GM23338 (cell line): ENCODE measurements around the gene BLVRA.

ENCODE experiments used
- CREB1 ChIP-seq: fragments of 250-450 bp; sonication (Bioruptor Pico); IDR thresholded peaks from 2 replicates; pipeline ENCODE4 v1.5.0; 2020; ENCODE audit warnings: low read depth, mild to moderate bottlenecking, moderate library complexity
- CTCF ChIP-seq, 2 experiments: fragments of 200-600 bp in 1 of 2; sonication (generic) in 1 of 2; conservative IDR thresholded peaks; 2 replicates each; pipeline versions ENCODE4 v1.5.1 to v1.6.1; 2016 to 2017; ENCODE audit warnings: antibody characterized with exemption in 2 of 2, low read depth in 2 of 2, mild to moderate bottlenecking in 2 of 2, moderate library complexity in 1 of 2
- ETS1 ChIP-seq: IDR thresholded peaks from 2 replicates; pipeline ENCODE4 v1.6.1; 2016; ENCODE audit warnings: antibody characterized with exemption
- EZH2 ChIP-seq: fragments of 200-600 bp; sonication (generic); IDR thresholded peaks from one replicate; pipeline ENCODE4 v1.8.0; 2017; ENCODE audit warnings: antibody characterized with exemption, mild to moderate bottlenecking, low read depth; ENCODE audit not compliant: unreplicated experiment
- EZH2phosphoT487 ChIP-seq: fragments of 200-600 bp; sonication (generic); IDR thresholded peaks from one replicate; pipeline ENCODE4 v1.8.1; 2018; ENCODE audit warnings: antibody characterized with exemption; ENCODE audit not compliant: unreplicated experiment
- NANOG ChIP-seq: IDR thresholded peaks from 2 replicates; pipeline ENCODE4 v1.6.1; 2016; ENCODE audit warnings: antibody characterized with exemption, borderline replicate concordance
- POLR2AphosphoS5 ChIP-seq: IDR thresholded peaks from 2 replicates; pipeline ENCODE4 v1.6.1; 2016; ENCODE audit warnings: antibody characterized with exemption, low read depth
- REST ChIP-seq: IDR thresholded peaks from one replicate; pipeline ENCODE4 v1.6.1; 2018; ENCODE audit warnings: antibody characterized with exemption; ENCODE audit not compliant: unreplicated experiment
- ZNF114 ChIP-seq: fragments of 250-450 bp; sonication (Bioruptor Pico); IDR thresholded peaks from 2 replicates; pipeline ENCODE4 v1.5.0; 2020; ENCODE audit warnings: mild to moderate bottlenecking, moderate library complexity
- ZNF331 ChIP-seq: fragments of 250-450 bp; sonication (Bioruptor Pico); IDR thresholded peaks from 2 replicates; pipeline ENCODE4 v1.5.0; 2020; ENCODE audit warnings: low read depth, mild to moderate bottlenecking, moderate library complexity

- no peak for TF ChIP-seq CTCF (conservative IDR thresholded peaks at IDR 0.05; ENCODE audit: low read depth in 2 of 2)
- TF ChIP-seq EZH2, result no peak
- no peak for TF ChIP-seq REST
- no peak for TF ChIP-seq POLR2AphosphoS5
- no peak for TF ChIP-seq ZNF114 (CRISPR knock-in tag)
- no peak for TF ChIP-seq NANOG
- TF ChIP-seq EZH2phosphoT487, result no peak
- TF ChIP-seq ETS1, result no peak
- TF ChIP-seq CREB1, result no peak
- no peak for TF ChIP-seq ZNF331 (CRISPR knock-in tag)
These were observed 66.5 kb downstream of the BLVRA start for GRCh38 chr7:43824963-43825362.
